TTC549 (cell line): ENCODE measurements around the gene SLC4A8.

Experiments used
- FAIRE-seq: peaks from 2 replicates; lab custom pipeline; 2012; peaks lifted over from hg19 to GRCh38; lab: Jason Lieb, UNC

The SLC4A8 gene

DNA sequence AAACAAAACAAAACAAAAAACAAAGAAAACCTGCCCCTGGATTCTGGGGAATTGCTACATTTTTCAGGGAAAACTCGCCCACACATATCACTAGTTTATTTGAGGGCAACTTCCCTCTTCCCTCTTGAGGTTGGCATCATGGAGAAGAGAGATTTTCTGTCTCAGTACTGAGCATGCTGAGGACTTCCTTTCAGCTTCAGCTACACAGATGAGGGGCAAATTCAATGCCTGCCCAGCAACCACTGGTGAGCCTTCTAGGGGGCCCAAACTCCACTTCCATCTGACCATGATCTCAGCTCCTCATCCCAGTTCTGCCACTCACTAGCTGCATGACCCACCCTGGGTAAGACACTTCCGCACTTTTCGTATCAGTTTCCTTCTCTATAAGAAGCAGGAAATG, 103.3 kb downstream of the SLC4A8 start:
- FAIRE-seq, result no peak

GRCh38 chr12:51528852-51529650, 104.4 kb downstream of the SLC4A8 start:
- FAIRE-seq, result no peak

DNA sequence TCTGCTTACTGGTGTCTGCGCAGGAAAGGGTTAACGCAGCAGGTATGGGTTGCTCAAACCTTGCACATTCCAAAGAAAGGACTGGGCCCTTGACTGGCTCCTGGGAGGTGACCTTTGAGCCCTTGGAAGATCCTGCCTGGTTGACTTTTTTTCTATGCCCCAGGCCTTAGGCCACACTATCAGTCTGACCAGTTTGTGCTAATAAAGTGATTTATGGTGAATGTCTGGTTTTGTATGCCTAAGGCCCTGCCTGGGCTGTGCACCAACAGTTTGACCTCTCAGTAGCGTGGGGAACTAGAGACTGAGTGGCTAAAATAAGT, 105.0 kb downstream of the SLC4A8 start:
- FAIRE-seq, result no peak

DNA sequence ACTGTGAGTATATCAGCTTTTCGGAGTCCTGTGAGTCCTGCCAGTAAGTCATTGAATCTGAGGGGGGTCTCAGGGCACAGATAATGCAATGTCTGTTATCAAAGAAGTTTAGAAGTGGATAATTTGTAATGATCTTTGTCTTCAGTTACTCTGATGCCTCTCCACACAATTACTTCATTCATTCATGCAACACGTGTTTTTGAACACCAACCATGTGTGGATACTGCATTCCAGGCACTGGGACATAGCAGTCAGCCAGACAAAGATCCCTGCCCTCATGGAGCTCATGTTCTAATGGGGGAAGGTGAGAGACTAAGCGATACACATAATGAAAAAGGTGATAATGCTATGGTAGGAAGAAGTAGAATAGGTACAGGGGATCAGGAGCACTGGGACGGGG, 105.6 kb downstream of the SLC4A8 start:
- no peak for FAIRE-seq

GRCh38 chr12:51531284-51531977, 106.8 kb downstream of the SLC4A8 start:
- no peak for FAIRE-seq

DNA sequence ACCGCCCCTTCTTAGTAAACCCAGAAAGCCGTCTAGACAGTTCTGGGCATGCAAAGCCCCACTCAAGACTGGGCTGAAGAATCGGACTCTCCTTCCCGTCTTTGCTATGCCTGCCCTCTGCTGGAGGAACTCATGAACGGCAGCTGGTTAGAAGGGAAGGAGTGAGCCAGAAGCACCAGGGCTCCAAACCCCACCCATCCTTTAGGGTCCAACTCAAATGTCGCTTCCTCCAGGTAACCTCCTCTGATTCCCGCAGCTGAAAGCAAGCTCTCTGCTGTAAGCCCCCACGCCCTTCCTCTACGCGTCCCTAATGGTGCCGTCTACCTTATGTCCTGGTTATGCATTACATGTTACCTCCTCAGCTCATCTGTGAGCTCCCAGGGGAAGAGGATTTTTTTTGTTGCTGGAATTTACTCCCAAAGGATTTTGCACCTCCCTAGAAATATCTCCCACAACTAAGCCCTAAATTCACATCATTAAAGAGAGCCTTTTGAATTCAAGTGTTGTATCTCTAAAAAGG, 107.4 kb downstream of the SLC4A8 start:
- FAIRE-seq, result no peak

DNA sequence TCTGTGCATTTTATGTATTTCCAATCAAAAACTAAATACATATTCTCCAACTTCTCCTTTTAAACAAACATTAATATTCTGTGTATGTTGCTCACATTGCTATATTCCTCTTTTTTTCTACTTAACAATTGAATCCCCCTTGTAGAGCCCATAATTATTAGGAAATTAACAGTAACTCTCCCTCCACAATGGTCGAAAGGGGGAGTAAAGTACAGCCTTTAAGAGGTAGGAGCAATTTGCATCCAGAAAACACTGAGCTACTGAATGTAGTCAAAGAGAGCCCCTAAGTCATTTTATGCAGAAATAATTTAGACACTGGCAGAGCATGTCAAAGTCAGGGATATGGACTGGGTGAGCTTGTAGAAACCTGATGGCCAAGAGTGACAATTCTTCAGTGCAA, 109.2 kb downstream of the SLC4A8 start:
- no peak for FAIRE-seq

DNA sequence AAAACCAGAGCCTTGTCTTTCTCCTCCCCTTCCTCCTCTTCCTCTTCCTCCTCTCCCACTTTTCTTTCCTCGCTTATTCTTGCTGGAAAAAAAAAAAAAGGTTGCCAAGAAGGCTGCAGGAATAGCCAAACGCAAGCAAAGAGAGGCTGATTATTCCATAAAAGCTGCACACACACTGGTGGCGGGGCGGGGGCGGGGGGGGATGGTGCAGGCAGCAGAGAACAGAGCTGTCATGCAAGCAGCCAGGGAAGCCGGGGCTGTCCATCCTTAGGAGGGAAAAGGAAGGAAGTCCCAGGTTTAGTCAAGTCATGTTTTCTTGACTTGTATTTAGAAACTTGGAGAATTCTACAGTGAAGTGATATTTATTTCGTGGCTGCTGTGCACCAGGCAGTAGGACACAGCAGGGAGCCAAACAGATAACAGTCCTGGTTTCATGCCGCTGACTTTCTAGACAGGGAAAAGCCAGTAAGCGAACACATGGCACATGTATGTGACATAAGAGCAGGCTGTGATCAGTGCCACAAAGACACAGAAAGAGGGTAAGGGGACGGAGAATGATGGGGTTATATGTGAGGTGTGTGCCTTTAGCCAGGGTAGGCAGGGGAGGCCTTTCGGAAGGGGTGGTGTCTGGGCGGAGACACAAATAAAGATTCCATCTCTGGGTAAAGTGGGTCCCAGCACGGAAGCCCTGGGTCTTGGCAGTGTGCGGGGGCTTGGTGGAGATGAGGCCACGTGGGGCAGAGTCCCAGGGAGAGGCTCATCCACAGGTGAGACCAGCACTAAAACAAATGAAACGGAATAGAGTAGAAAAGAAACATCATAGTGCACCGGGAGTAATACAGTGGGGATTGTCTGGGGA, 109.8 kb downstream of the SLC4A8 start:
- FAIRE-seq, result no peak

GRCh38 chr12:51536159-51536558, 111.5 kb downstream of the SLC4A8 start:
- FAIRE-seq, result no peak

GRCh38 chr12:51538149-51538548, 113.5 kb downstream of the SLC4A8 start:
- FAIRE-seq, result no peak

GRCh38 chr12:51538599-51538998, 114.0 kb downstream of the SLC4A8 start:
- no peak for FAIRE-seq

DNA sequence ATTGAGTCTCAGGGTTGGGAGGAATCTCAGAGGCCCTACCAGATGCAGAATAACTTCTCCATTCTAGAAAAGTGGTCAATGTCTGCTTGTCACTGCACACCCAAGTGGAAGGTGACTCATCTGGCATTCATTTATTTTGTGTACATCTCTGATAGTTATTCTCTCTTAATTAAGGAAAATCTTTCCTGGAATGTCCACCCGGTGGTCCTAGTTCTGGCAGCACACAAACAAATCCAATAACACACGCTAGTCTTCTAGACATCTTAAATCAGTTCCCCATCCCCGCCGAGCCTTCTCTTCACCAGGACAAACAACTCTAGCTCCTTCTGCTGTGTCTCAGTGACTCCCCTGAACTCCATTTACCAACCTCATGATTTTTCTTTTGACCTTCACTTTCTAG, 116.4 kb downstream of the SLC4A8 start:
- no peak for FAIRE-seq

GRCh38 chr12:51546097-51546496, 121.5 kb downstream of the SLC4A8 start:
- no peak for FAIRE-seq

- no peak for FAIRE-seq
Measured at GRCh38 chr12:51547606-51548005, 123.0 kb downstream of the SLC4A8 start.

DNA sequence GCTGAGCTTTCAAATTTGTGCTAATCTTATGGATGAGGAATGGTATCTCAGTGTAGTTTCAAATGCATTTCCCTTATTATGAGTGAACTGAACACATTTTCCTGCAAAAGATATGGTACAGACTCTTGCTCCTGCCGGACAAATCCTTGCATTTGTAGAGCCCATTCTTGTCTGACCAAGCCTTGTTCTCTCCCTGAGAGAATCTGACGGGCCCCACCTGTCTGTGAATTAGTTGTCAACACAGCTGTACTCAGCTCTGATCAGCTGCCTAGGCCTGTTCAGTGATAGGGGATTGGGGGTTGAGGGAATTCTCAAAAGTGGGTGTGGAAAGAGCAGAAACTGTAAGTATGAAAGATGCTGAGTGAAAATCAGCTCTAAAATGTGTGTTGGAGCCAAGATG, 123.6 kb downstream of the SLC4A8 start:
- no peak for FAIRE-seq

- no peak for FAIRE-seq
Measured at GRCh38 chr12:51549637-51550036, 125.0 kb downstream of the SLC4A8 start.
